MCF 10A (cell line): ENCODE results near the gene GPT2. TPM values are rescaled to one million over a fixed set of nuclear protein-coding genes. Genes with fewer than 3 reads are reported as not detected.
A peak's percentile ranks its signal among the peaks of the same experiment; 100 is the strongest.

Experiments used
- BruUV-seq: library from RNA; stranded (reverse); fragments of 400-500 nt; replicated peaks from 2 replicates; lab custom pipeline; 2021; lab: Mats Ljungman, UMichigan
- CTCF ChIA-PET: fragments of 300-600 bp; sonication (Branson Sonifier 250); formaldehyde crosslinking; extraction: SDS; loops from one replicate; lab custom pipeline; 2021; ENCODE audit warnings: antibody characterized with exemption, inconsistent platforms; lab: Yijun Ruan, JAX
- POLR2A ChIA-PET: fragments of 300-600, 350-650 bp; sonication (Branson Sonifier 250); formaldehyde crosslinking; extraction: SDS; loops from one replicate; lab custom pipeline; 2020; ENCODE audit warnings: antibody characterized with exemption, inconsistent platforms; lab: Yijun Ruan, JAX
- DNase-seq: peaks from one replicate; pipeline ENCODE4 v3.0.0-alpha.2; 2018; ENCODE audit not compliant: unreplicated experiment
- H3K27ac Mint-ChIP-seq: one replicate; pipeline ENCODE4 v1.8.0; 2022; ENCODE audit warnings: mild to moderate bottlenecking, low read depth, mixed read lengths; ENCODE audit not compliant: unreplicated experiment
- H3K27me3 Mint-ChIP-seq: one replicate; pipeline ENCODE4 v1.8.0; 2022; ENCODE audit warnings: mixed read lengths; ENCODE audit not compliant: insufficient read depth, unreplicated experiment
- H3K36me3 Mint-ChIP-seq: one replicate; pipeline ENCODE4 v1.8.0; 2022; ENCODE audit warnings: mild to moderate bottlenecking, moderate library complexity, mixed read lengths; ENCODE audit not compliant: insufficient read depth, unreplicated experiment
- H3K4me1 Mint-ChIP-seq: one replicate; pipeline ENCODE4 v1.8.0; 2022; ENCODE audit warnings: mixed read lengths; ENCODE audit not compliant: insufficient read depth, unreplicated experiment
- H3K4me3 Mint-ChIP-seq: one replicate; pipeline ENCODE4 v1.8.0; 2022; ENCODE audit warnings: mild to moderate bottlenecking, moderate library complexity, mixed read lengths; ENCODE audit not compliant: unreplicated experiment
- H3K9me3 Mint-ChIP-seq: one replicate; pipeline ENCODE4 v1.8.0; 2022; ENCODE audit warnings: mixed read lengths; ENCODE audit not compliant: unreplicated experiment
- CTCF ChIP-seq: fragments of 200-600 bp; IDR thresholded peaks from one replicate; pipeline ENCODE4 v1.8.0; 2022; ENCODE audit warnings: antibody characterized with exemption, mild to moderate bottlenecking; ENCODE audit not compliant: unreplicated experiment
- intact Hi-C: fragments of 100-400 bp; cut with micrococcal nuclease; formaldehyde crosslinking; loops from 2 replicates; pipeline ENCODE4 v1.14.1; 2022
- total RNA-seq: library from RNA; stranded (reverse); gene quantifications from 2 replicates; pipeline ENCODE4 v1.2.3, GENCODE V29; 2022

GPT2 gene
- total RNA-seq, 1 experiment from 2014 or later: 60.6 TPM

- BruUV-seq: no TSS peak
- intact Hi-C loops: loop anchor here (1.0 to 10.0 kb wide), 5 partner anchors 31 to 1311 kb away; partner anchors contain the start of gene GPT2
- peak; percentile 95 for TF ChIP-seq CTCF
- H3K27ac Mint-ChIP-seq: no peak overlapping the region
- H3K4me1 Mint-ChIP-seq: no peaks in the 10 kb centered on the region
- POLR2A ChIA-PET: interaction anchor here (0.7 to 1.8 kb wide), 7 partner anchors 23 to 60 kb away, joined by 3 to 10 read pairs (median 4); partner anchors contain the start of gene C16orf87
- no peaks in the 10 kb centered on the region for H3K27me3 Mint-ChIP-seq
- no peaks in the 10 kb centered on the region for H3K9me3 Mint-ChIP-seq
- peak; percentile 79 for DNase-seq
- no peak overlapping the region for H3K4me3 Mint-ChIP-seq
- CTCF ChIA-PET: interaction anchor here (0.6 to 5.5 kb wide), 50 partner anchors 9 to 1651 kb away, joined by 3 to 287 read pairs (median 6); partner anchors contain the start of gene DNAJA2
- no peaks in the 10 kb centered on the region for H3K36me3 Mint-ChIP-seq
These were observed 30.3 kb upstream of the GPT2 start for GRCh38 chr16:46853713-46854443.

DNA sequence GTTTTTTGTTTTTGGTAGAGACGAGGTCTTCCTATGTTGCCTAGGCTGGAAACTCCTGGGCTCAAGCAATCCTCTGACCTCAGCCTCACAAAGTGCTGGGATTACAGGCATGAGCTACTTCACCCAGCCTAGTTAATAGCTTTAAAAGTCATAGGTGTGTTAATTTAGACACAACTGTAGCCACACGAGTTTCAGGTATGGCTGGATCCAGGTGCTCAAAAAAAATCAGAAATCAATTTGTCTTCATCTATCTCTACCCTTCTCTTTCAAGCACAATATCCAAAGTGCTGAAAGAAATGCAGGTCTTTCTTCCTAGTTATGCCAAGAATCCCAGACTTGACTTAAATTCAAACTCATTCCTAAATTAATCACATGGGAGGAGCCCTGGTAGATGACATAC lies 29.3 kb upstream of the GPT2 start:
- POLR2A ChIA-PET: interaction anchor here (1.5 to 1.8 kb wide), 3 partner anchors 28 to 54 kb away, joined by 4 to 10 read pairs (median 7); no protein-coding TSS in a partner anchor

DNA sequence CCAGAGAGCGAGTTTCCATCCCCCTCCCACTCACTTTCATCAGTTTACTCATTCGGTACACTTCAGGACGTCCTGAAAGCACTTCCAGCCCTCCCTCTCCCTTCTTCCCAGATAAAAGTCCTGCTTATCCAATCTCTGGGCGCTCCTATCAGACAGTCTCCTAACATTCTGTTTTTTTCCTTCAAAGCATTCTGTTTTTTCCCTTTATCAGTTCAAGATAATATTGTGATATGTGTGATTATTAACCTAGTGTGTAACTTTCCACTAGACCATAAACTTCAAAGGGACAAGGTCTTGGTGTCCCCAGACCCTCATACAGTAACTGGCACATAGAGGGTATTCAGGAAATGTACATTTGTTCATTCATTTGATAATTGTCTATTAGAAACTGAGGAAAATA lies 28.8 kb upstream of the GPT2 start:
- Mint-ChIP-seq H3K4me1 (peaks cover 6% of the 10 kb centered on the region), H3K27me3 (no peaks in the 10 kb centered on the region), H3K4me3 (no peak overlapping the region), H3K36me3 (no peaks in the 10 kb centered on the region), H3K27ac (no peak overlapping the region), H3K9me3 (no peaks in the 10 kb centered on the region)
- intact Hi-C loops: loop anchor here (2.0 to 10.0 kb wide), 2 partner anchors 29 to 1309 kb away; partner anchors contain the start of gene GPT2
- ChIA-PET CTCF (interaction anchor here (1.5 to 5.5 kb wide), 10 partner anchors 8 to 70 kb away, joined by 11 to 287 read pairs (median 17); no protein-coding TSS in a partner anchor), POLR2A (interaction anchor here (1.8 kb wide), 1 partner anchor 30 kb away, joined by 10 read pairs; no protein-coding TSS in a partner anchor)
- TF ChIP-seq CTCF: no peak
- BruUV-seq: no TSS peak
- no peak for DNase-seq

More for the DNA sequence above, 29.3 kb upstream of the GPT2 start:
- Mint-ChIP-seq H3K9me3 (no peaks in the 10 kb centered on the region), H3K4me1 (peaks cover 2% of the 10 kb centered on the region), H3K27me3 (no peaks in the 10 kb centered on the region), H3K4me3 (no peak overlapping the region), H3K36me3 (no peaks in the 10 kb centered on the region), H3K27ac (no peak overlapping the region)
- CTCF ChIA-PET: interaction anchor here (0.6 to 5.5 kb wide), 30 partner anchors 9 to 1312 kb away, joined by 3 to 287 read pairs (median 10); no protein-coding TSS in a partner anchor
- TF ChIP-seq CTCF: no peak
- intact Hi-C loops: loop anchor here (1.0 to 10.0 kb wide), 5 partner anchors 30 to 1310 kb away; partner anchors contain the start of gene GPT2
- no TSS peak for BruUV-seq
- DNase-seq: no peak
